Cortex of kidney (tissue), 1 donor: ENCODE measurements around the gene ZNF311.

Experiments used
- DNase-seq: peaks from one replicate; lab custom pipeline; 2025; lab: John Stamatoyannopoulos, UW

Gene ZNF311

DNA sequence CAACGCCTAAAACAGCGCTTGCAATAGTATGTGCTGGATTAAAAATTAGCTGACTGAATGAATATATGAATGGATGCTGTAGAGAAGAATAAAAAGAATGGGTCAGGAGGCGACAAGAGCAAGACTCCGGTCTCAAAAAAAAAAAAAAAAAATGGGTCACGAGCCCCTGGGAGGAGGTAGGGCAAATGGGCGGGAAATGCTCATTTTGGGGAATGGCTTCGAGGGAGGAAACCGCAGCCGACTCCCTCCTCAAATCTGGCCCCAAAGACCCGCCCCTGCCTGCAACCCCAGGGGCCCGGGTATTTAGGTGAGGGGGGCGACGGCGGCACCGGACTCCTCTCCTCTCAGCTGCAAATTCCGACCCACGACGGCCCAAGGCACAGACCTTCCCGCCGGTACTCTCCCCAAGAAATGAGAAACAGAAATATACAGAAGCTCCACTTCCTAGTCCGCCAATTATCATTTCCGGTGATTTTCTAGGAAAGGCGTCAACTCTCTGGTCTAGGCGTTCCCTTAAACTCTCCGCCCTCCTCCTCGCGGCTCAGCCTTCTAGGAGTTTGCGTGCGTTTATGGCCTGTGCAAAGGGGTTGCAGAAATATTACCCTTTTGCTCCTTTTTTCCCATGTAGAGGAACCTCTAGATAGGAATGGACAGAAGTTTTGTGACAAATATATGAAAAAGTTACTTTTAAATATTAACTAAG, at the start of gene ZNF311:
ZNF311 (minus strand) TSS at position 133 of the 703 bp plus-strand sequence. CDS start 1,361 bp downstream, outside the sequence.
- DNase-seq, result no peak

DNA sequence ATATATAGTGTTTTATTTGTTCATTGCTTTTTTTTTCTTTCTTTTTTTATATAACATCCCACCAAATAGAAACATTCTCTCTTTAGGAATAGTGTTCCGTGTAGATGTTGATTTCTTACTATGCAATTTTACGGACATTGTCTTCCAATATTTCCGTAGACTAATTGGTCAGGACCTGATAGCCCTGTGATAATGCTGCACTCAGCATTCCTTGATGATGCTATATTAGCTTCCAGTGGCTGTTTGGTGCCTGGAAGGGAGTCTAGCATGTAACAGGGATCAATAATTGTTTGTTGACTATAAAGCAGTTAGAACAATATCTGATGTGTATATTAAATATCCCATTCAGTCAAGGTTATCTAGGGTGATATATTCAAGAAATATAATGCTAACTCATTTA, 46.6 kb upstream of the ZNF311 start:
- DNase-seq, result no peak

DNA sequence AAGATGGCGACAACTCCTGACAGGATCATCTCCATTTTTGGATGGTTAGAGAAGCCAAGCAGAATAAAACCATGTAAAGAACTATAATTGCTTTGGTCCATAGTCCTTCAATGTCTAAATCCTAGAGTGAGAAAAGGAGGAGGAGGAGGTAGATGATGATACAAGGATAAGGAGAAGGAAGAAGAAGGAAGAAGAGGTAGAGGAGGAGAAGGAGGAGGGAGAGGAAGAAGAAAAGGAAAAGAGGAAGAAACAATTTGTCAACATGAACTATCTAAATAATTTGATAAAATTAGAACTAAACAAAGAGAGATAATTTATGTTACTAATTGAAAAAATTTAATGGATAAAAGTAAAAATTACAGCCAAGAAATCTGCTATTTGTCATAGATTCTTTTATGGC, 40.0 kb upstream of the ZNF311 start, which contains the start of gene OR2W1:
OR2W1 (minus strand) TSS at position 101 of the 400 bp plus-strand sequence; CDS start at position 101, 0 bp downstream.
- DNase-seq, result no peak

DNA sequence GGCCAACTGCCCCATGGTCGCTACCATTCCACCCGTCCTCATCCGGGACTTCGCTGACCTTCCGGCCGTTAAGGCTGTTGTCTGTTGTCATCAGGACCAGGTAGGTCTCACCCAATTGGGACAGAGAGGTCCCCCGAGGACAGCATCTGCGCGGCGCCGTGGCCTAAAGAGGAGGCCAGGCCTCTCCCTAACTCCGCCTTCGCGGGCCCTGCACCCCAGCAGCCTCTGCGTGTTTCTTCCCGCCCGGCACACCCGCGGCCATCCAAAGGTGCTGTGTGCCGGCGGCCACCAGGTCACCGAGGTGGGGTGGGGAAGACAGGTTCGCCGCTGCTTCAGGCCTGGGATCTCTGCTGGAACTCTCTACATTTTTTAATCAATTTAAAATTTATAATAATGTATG, 30.8 kb upstream of the ZNF311 start:
- DNase-seq, result no peak

DNA sequence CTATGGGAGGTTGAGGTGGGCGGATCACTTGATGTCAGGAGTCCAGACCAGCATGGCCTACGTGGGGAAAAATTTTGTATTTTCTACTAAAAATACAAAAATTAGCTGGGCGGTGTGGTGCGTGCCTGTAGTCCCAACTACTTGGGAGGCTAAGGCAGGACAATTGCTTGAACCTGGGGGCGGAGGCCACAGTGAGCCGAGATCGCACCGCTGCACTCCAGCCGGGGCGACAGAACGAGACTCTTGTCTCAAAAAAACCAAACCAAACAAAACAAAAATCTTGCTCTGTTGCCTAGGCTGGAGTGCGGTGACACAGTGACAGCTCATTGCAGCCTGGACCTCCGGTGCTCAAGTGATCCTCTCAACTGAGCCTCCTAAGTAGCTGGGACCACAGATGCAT, 23.7 kb upstream of the ZNF311 start:
- DNase-seq, result no peak

DNA sequence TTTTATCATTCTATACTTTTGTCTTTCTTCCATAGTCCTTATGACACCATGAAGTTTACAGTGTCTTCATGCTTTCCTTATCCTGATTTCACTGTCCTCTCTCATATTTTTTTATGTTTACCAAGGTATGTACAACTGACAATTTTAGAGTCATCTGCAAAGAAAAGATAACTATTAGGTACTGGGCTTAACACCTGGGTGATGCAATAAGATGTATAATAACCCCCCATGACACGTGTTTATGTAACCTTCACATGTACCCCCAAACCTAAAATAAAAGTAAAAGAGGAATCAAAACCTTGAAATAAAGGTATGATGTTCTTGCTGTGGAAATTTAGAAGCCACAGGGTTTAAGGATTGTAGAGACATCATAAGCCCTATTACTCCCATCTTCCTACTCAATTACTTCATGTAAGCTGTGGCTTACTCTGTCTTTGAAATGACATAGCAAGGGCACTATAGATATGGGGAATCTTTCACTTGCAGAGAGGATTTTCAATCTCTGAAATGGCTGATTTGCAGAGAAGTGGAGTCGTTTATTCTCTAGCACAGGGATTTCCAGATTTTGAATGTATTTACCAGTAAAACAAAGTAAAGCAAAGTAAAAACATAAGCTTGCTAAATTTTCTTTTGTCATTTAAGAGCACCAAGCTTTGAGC, 20.9 kb upstream of the ZNF311 start:
- DNase-seq, result no peak

DNA sequence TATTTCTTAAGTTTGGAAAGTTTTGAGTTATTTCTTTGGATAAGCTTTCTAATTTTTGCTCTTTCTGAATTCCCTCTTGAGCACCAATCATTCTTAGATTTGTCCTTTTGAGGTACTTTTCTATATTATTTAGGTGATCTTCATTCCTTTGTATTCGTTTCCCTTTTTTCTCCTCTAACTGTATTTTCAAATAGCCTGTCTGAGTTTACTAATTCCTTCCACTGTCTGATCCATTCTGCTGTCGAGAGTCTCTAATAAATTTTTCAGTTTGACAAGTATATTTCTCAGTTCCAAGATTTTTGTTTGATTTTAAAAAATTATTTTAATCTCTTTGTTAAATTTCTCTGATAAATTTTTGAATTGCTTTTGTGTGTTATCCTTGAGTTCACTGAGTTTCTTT, 16.3 kb upstream of the ZNF311 start:
- DNase-seq, result no peak

DNA sequence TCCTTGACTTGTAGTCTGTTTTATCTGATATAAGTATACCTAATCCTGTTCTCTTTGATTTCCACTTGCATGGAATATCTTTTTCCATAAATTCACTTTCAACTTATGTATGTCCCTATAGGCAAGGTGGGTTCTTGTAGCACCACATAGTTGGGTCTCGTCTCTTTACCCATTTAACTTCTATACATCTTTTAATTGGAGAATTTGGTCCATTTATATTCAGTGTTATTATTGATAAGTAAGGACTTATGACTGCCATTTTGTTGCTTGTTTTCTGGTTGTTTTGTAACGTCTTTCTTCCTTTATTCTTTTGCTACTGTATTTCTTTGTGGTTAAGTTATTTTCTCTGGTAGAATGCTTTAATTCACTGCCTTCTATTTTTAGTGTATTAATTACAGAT, 14.5 kb upstream of the ZNF311 start:
- DNase-seq, result no peak

DNA sequence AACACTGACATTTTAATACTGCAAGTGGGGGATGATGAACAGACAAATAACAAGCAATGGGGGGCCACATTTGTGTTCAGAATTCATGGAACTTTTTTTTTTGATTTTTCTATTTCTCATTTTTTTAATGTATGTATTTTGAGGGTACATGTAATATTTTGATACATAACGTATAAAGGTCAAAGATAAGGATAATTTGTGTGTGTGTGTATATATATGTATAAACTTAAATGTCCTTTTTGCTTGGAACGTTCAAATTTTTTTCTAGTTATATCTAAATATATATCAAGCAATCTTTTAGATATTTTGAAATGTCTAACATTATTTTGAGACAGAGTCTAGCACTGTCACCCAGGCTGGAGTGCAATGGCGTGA, 12.3 kb upstream of the ZNF311 start:
- no peak for DNase-seq

DNA sequence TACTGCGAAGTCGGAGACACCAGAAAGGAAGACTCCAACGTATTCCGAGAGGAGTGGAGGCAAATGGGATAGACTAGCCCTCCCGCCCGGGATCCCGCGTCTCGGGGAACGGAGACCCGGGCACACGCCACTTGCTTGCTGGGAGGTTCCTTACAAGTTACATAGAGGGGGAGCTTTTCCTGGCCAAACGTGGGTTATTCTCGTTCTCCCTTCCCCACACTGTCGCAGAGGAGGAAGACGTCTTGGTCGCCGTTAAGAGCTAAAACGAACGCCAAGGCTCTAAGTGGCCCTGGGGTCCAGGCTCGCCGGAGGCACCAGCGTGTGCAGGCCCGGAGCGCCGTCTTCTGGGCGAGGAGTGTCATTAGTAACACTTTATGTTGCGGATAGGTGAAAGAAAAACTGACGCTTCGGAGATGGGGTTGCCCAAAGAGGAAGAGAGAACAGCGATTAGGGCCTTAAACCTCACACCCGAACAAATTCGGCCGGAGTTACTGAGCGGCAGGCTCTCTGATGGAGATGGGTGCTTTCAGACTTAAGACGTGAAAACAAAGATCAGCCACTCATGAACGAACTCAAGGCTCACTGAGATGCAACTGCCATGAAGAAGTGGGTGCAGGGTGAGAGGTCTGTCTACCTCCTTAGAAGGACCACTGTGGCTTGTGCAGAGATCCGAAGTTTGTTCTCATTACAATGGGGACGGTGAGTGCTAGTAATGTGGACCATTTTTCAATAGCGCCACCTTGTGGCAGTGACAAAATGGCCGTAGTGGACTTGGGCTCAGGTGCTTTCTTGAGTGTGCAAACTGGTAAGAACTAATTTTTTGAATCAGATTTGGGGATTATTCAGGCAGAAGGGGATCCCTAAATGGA, 11.7 kb upstream of the ZNF311 start:
- DNase-seq, result no peak

DNA sequence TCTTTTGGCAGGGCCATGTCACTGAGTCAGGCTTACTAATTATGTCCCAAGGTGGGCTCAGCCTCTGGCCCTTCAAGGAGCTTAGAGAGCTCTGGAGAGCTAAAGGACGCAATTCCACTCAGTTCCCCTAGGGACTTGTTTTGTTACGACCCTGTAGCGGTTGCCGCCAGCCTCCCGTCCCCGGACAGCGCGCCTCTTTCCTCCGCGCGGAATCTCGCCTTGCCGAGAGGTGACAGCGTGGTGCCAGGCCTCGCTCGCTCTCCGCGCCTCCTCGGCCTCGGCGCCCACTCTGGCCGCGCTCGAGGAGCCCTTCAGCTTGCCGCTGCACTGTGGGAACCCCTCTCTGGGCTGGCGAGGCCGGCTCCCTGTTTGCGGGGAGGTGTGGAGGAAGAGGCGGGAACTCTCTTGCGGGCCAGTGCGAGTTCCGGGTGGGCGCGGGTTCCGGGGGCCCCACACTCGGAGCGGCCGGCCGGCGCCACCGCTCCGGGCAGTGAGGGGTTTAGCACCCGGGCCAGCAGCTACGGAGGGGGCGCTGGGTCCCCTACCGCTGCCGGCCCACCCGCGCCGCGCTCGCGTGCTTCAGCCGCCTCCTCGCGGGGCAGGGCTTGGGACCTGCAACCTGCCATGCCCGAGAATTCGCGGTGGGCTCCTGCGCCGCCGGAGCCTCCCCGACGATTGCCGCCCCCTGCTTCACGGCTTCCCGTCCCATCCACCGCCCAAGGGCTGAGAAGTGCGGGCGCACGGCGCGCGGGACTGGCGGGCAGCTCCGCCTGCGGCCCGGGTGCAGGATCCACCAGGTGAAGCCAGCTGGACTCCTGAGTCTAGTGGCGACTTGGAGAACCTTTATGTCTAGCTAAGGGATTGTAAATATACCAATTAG, 9.9 kb upstream of the ZNF311 start:
- DNase-seq, result no peak

DNA sequence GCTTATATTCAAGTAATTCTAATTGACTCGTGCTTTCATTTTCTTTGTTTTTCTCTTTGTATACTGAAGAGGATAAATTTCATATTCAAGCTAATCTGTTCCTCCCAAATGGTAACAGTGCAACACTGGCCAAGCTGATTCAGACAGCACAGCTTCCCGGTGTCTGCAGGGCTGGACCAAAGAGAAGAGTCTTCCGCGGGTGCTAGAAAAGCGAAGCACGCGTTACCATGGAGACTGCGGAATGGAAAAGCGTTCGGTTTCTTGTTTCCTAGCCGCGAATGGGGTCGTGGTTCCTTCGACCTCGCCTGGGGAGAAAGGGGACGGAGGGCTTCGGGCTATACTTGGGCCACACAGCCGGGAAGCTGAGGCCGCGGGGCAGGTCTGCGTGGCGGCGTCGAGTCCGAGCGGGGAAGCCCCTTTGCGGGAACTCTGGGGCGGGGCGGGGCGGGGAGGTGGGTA, 6.2 kb upstream of the ZNF311 start:
- no peak for DNase-seq

DNA sequence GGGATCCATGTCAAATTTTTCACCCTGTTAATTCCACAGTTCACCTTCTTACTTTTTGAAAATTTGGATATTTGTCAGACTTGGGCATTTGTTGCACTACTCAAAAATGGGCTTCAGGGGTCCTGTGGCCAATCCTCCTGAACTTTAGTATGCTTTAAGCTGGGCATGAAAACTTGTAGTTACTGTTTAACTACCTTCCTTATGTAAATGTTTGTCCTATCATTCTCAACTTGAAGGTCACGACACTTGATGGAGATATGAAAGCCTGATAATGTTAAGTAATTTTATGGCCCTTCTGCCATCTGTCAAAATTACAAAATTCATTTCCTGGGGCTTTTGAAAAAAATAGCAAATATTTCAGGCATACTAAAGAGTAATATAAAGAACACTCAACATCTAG, 4.2 kb upstream of the ZNF311 start:
- no peak for DNase-seq

DNA sequence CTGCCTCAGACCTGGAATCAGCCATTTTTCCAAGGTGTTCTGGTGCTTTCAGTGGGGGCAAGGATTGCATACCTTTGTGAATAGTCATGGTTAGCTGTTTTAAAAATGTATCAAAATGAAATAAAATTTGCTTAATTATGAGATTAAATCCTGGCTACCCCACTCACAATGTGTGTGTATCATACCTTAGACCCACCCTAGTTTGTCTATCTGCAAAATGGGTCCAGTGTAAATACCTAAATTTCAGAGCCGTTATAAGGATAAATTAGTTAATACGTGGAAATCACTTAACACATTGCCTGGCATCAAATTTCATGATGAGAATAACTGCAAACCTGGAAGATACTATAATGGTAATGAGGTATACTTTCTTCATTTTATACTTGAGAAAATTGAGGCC, 3.0 kb upstream of the ZNF311 start:
- DNase-seq, result no peak

DNA sequence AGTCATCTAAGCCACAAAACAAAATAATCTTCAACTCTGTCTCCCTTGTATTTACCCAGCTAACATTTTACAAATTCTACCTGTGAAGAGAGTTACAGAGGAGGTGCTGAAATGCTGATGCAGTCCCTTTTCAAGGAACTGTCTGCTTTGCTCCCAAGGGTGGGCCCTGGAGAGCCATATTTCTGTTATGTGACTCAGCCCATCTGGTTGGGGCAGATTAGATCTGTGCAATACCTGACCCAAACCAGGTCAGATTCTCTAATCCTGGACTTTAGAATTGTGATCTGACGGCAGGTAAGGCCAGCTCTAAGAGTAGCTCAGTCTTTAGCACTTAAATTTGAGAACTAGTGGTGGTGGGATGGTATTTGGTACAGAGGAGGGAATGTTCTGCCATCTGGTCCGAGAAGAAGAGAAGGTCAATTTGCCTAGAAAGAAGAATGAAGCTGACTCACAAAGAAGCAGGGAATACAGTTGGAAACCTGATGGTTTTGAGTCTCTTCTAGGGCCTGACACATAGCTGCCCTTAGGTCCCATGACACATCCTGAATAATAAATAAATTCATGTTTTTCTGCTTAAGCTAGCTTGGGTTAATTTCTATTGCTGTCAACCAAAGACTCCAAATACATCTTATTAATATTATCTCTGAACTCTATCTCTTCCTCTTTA, 8.1 kb downstream of the ZNF311 start:
- no peak for DNase-seq

DNA sequence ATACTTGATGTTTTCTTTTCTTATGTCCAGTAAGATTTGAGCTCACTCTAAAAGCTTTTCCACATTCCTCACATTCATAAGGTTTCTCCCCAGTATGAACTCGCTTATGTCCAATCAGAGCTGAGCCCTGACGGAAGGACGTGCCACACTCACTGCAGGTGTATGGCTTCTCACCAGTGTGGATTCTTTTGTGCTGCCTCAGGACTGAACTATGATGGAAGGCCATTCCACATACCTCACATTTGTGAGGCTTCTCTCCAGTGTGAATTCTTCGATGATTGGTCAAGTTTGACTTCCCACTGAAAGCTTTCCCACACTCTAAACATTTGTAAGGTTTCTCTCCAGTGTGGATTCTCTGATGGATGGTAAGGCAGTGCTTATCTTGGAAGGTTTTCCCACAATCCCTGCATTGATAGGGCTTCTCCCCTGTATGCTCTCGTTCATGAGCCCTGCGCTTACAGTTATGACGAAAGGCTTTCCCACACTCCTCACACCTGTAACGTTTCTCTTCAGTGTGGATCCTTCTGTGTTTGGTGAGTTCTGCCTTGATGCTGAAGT, 9.9 kb downstream of the ZNF311 start:
- no peak for DNase-seq

DNA sequence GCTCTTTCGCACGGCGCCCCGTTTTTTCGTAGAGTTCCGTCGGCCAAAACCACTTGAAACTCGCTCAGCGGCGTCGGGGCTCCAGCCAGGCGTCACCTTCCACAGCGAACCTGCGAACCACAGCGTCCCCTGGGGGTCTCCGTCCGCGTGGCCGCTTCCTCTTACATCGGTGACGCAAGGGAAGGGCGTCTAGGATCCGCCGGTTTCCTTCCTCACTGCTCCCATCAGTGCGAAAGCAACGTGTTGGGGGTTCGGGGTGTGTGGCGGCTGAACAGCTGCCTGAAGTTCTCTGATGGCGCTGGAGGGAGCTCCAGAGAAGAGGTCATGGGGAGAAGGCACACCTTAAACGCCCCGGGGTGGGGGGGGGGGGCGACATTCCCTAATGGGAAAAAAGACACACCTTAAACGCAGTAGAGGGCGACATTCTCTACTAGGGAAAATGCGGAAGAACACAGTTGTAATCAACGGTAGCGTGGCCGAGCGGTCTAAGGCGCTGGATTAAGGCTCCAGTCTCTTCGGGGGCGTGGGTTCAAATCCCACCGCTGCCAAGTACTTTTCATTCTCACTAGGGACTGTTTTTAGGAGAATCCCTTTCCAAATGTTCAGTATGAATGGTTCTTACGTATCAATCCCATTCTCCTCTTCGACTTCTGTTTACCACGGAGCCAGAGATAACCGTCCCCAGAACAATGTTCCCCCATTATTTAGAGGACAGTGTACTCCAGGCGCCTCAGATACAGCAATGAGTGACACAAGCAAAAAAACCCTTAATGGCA, 16.4 kb downstream of the ZNF311 start:
- DNase-seq, result no peak

DNA sequence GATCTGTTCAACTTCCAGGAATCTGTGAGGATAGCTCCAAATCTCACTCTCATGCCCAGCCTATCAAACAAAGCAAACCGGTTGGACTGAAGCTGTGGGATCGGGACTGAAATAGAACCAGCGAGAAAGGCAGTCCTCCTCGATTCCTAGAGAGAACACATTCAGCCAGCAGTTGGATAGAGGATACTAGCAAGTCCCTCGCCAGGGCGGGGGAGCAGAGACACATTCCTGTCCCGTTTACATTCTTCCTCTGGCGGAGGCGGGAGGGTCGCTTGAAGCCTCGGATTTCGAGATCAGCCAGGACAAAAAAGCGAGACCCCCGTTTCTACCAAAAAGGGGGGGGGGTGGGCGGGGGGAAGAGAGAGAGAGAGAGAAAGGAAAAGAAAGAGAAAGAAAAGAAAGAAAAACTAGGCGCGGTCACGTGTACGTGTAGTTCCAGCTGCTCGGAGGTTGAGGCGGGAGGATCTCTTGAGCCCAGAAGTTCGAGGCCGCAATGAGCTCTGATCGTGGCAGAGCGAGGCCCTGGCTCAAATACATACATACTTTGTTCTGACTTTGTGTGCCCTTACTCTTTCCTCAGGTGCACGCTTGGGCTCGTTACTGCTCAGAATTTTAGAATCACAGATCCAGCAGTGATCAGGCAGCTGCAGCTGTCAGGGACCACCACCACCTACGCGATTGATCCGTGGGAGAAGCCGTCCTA, 19.5 kb downstream of the ZNF311 start:
- no peak for DNase-seq

DNA sequence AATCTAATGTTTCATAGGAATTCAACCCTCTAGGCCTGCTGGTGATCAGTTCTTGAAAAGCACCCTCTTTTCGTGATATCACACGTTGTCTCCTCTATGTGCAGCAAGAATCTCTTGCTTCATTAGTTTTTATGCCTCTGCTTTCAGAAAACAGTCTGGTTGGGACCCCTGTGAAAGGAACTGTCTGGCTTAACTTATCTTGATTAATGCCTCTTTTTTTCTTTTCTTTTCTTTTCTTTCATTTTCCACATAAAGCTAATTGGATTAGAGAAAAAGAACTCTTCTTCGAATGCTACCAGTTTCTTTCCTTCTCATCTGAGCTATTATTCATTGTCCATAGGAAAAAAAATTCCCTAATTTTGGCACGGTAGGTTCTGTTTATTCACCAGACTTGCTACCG, 21.3 kb downstream of the ZNF311 start:
- no peak for DNase-seq
